DOHH2 (cell line): ENCODE data around the gene PPCDC.

Experiments used
- H3F3A ChIP-seq: fragments of 200-600 bp; sonication (generic), shearing (Covaris generic); 2 replicates; pipeline ENCODE4 v1.6.0; 2016; ENCODE audit warnings: antibody characterized with exemption, mild to moderate bottlenecking; ENCODE audit not compliant: control insufficient read depth, insufficient read depth
- H3K27ac ChIP-seq: fragments of 200-600 bp; sonication (generic); 2 replicates; pipeline ENCODE4 v1.5.1; 2014; ENCODE audit warnings: low read depth, mild to moderate bottlenecking, low read length, moderate library complexity
- H3K27me3 ChIP-seq: fragments of 200-600 bp; sonication (generic); 2 replicates; pipeline ENCODE4 v1.6.1; 2014; ENCODE audit warnings: mild to moderate bottlenecking, low read length, mixed read lengths; ENCODE audit not compliant: control insufficient read depth
- H3K36me3 ChIP-seq: fragments of 200-600 bp; sonication (generic); 2 replicates; pipeline ENCODE4 v1.6.1; 2014; ENCODE audit warnings: mild to moderate bottlenecking, low read length, moderate library complexity, mixed read lengths; ENCODE audit not compliant: control insufficient read depth
- H3K4me1 ChIP-seq: fragments of 200-600 bp; sonication (generic); 2 replicates; pipeline ENCODE4 v1.6.1; 2014; ENCODE audit warnings: mild to moderate bottlenecking, low read length, mixed read lengths; ENCODE audit not compliant: control insufficient read depth
- H3K4me2 ChIP-seq: fragments of 200-600 bp; sonication (generic); 2 replicates; pipeline ENCODE4 v1.6.0; 2014; ENCODE audit warnings: mild to moderate bottlenecking, low read length, moderate library complexity
- H3K4me3 ChIP-seq: fragments of 200-600 bp; sonication (generic); 2 replicates; pipeline ENCODE4 v1.5.1; 2014; ENCODE audit warnings: mild to moderate bottlenecking, low read length, mixed read lengths
- H3K79me2 ChIP-seq: fragments of 200-600 bp; sonication (generic); 2 replicates; pipeline ENCODE4 v1.6.1; 2014; ENCODE audit warnings: mild to moderate bottlenecking, low read length, mixed read lengths; ENCODE audit not compliant: control insufficient read depth
- H3K9me2 ChIP-seq: fragments of 200-600 bp; sonication (generic); replicated peaks from 2 replicates; pipeline ENCODE4 v1.6.1; 2014; ENCODE audit warnings: mild to moderate bottlenecking, low read length, mixed read lengths; ENCODE audit not compliant: control insufficient read depth
- H3K9me3 ChIP-seq: fragments of 200-600 bp; sonication (generic); 2 replicates; pipeline ENCODE4 v1.6.1; 2014; ENCODE audit warnings: antibody characterized with exemption, low read length, mixed read lengths; ENCODE audit not compliant: control insufficient read depth, insufficient read depth
- H4K20me1 ChIP-seq: fragments of 200-600 bp; sonication (generic); 2 replicates; pipeline ENCODE4 v1.6.0; 2014; ENCODE audit warnings: low read depth, mild to moderate bottlenecking, antibody characterized with exemption, low read length, moderate library complexity; ENCODE audit not compliant: control insufficient read depth, insufficient read depth
- EZH2phosphoT487 ChIP-seq: fragments of 200-600 bp; sonication (generic); IDR thresholded peaks from 2 replicates; pipeline ENCODE4 v1.6.1; 2017; ENCODE audit warnings: borderline replicate concordance, mild to moderate bottlenecking, antibody characterized with exemption, low read length, moderate library complexity, mixed read lengths
- TF ChIP-seq, protein P1 (sequence below): fragments of 200-600 bp; sonication (generic); IDR thresholded peaks from one replicate; pipeline ENCODE4 v1.5.1; 2014; ENCODE audit warnings: antibody characterized with exemption, mild to moderate bottlenecking, low read depth, low read length; ENCODE audit not compliant: poor library complexity, severe bottlenecking

PPCDC gene

DNA sequence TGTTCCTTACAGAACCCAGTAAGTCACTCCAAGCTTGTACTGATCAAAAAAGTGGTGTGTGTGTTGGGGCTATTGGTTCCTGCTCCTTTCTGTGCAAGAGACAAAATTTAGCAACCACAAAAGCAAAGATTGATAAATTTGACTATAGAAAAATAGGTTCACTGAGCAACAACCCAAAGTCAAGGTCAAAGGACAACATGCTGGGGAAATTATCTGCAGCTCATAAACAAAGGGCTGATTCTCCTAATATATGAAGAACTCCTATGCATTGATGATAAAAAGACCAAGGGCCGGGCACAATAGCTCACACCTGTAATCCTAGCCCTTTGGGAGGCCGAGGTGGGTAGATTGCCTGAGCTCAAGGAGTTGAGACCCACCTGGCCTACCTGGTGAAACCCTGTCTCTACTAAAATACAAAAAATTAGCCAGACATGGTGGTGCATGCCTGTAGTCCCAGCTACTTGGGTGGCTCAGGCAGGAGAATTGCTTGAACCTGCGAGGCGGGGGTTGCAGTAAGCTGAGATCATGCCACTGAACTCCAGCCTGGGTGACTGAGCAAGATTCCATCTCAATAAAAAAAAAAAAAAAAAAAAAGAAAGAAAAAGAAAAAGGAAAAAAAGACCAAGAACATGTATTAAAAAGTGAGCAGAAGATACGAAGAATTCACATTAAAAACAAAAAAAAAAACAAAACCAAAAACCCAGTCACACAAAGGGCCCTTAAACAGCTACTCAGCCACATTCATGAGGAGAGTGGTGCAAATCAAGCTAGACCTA is 29.8 kb downstream of the PPCDC start:
- no peak for TF ChIP-seq EZH2phosphoT487
- TF ChIP-seq, protein P1, sequence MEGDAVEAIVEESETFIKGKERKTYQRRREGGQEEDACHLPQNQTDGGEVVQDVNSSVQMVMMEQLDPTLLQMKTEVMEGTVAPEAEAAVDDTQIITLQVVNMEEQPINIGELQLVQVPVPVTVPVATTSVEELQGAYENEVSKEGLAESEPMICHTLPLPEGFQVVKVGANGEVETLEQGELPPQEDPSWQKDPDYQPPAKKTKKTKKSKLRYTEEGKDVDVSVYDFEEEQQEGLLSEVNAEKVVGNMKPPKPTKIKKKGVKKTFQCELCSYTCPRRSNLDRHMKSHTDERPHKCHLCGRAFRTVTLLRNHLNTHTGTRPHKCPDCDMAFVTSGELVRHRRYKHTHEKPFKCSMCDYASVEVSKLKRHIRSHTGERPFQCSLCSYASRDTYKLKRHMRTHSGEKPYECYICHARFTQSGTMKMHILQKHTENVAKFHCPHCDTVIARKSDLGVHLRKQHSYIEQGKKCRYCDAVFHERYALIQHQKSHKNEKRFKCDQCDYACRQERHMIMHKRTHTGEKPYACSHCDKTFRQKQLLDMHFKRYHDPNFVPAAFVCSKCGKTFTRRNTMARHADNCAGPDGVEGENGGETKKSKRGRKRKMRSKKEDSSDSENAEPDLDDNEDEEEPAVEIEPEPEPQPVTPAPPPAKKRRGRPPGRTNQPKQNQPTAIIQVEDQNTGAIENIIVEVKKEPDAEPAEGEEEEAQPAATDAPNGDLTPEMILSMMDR = no peak
- Histone ChIP-seq H4K20me1 (peaks cover 2% of the 10 kb centered on the region; the same call in 1 of the 2 replicates), H3K27ac (no peak overlapping the region), H3F3A (no peaks in the 10 kb centered on the region), H3K36me3 (peaks cover 10% of the 10 kb centered on the region), H3K79me2 (no peaks in the 10 kb centered on the region; the same call in 1 of the 2 replicates), H3K4me2 (no peak overlapping the region), H3K4me1 (no peaks in the 10 kb centered on the region), H3K4me3 (no peak overlapping the region), H3K27me3 (no peaks in the 10 kb centered on the region), H3K9me2 (no peaks in the 10 kb centered on the region), H3K9me3 (no peaks in the 10 kb centered on the region)

DNA sequence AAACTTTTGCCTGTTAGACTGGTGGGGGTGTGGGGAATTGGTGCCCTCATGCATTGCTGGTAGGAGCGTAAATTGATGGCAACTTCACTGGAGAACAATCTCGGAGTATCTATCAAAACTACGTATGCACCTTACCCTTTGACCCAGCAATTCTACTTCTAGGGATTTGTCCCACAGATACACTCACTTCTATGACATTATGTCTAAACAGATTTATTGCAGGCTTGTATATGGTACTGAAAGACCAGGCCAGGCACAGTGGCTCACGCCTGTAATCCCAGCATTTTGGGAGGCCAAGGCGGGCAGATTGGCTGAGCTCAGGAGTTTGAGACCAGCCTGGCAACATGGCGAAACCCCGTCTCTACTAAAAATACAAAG is 30.3 kb downstream of the PPCDC start:
- peaks cover 4% of the 10 kb centered on the region for H3K36me3 ChIP-seq
- H3K4me2 ChIP-seq = no peak overlapping the region
- H3K79me2 ChIP-seq = no peaks in the 10 kb centered on the region
- H4K20me1 ChIP-seq = no peaks in the 10 kb centered on the region
- no peaks in the 10 kb centered on the region for H3K9me2 ChIP-seq
- no peak for TF ChIP-seq EZH2phosphoT487
- TF ChIP-seq, protein P1 = no peak
- no peak overlapping the region for H3K27ac ChIP-seq
- H3K4me1 ChIP-seq = no peaks in the 10 kb centered on the region
- H3K9me3 ChIP-seq = no peaks in the 10 kb centered on the region
- H3K4me3 ChIP-seq = no peak overlapping the region
- no peaks in the 10 kb centered on the region for H3K27me3 ChIP-seq
- no peaks in the 10 kb centered on the region for H3F3A ChIP-seq

GRCh38 chr15:75054172-75054897 is 30.9 kb downstream of the PPCDC start:
- no peaks in the 10 kb centered on the region for H3K4me1 ChIP-seq
- H3K27ac ChIP-seq = no peak overlapping the region
- TF ChIP-seq, protein P1 = no peak
- TF ChIP-seq EZH2phosphoT487 = no peak

More at GRCh38 chr15:75054172-75054897, 30.9 kb downstream of the PPCDC start:
- Histone ChIP-seq H3K4me2 (no peak overlapping the region), H3K9me3 (no peaks in the 10 kb centered on the region), H3F3A (no peaks in the 10 kb centered on the region), H3K4me3 (no peak overlapping the region), H3K9me2 (no peaks in the 10 kb centered on the region), H3K79me2 (no peaks in the 10 kb centered on the region), H4K20me1 (no peaks in the 10 kb centered on the region), H3K36me3 (no peaks in the 10 kb centered on the region; the same call in 1 of the 2 replicates), H3K27me3 (no peaks in the 10 kb centered on the region)
